Measurements from ENCODE around the gene OR10G8. TPM values are rescaled to one million over a fixed set of nuclear protein-coding genes. Genes with fewer than 3 reads are reported as not detected.

OR10G8 gene
- total RNA-seq, 1 experiment from 2014 or later, result not detected

GRCh38 chr11:123979311-123979710 is 47.3 kb upstream of the OR10G8 start:
- no peaks in the 10 kb centered on the region for H3K9me3 ChIP-seq (ENCODE audit: control insufficient read depth, low read depth, low read length)
- H3K4me1 Mint-ChIP-seq, result peaks cover 14 to 15% of the 10 kb centered on the region in 2 experiments
- no peaks in the 10 kb centered on the region; the same call in 1 of the 2 replicates for H3K27me3 Mint-ChIP-seq (ENCODE audit: low read depth)

More at GRCh38 chr11:123979311-123979710, 47.3 kb upstream of the OR10G8 start:
- Mint-ChIP-seq H3K9me3 (peaks cover 14% of the 10 kb centered on the region in 2 experiments), H3K27ac (no peak overlapping the region), H3K4me3 (no peak overlapping the region), H3K36me3 (ENCODE audit: insufficient read depth in 1 of 3, low read depth in 3 of 3) (peaks cover 5 to 16% (median 7%) of the 10 kb centered on the region in 3 experiments; a peak in 6 of 7 replicates)
- Histone ChIP-seq H3K4ac (ENCODE audit: low read depth, low read length) (no peak overlapping the region), H4K91ac (ENCODE audit: insufficient read length, low read depth, low read length) (no peak overlapping the region), H4K5ac (ENCODE audit: insufficient read length, low read depth, low read length) (no peak overlapping the region), H3K79me1 (ENCODE audit: insufficient read depth, low read depth, low read length, poor library complexity, severe bottlenecking) (no peaks in the 10 kb centered on the region), H2AK5ac (ENCODE audit: insufficient read length, low read length) (no peak overlapping the region), H4K8ac (replicated peaks; ENCODE audit: insufficient read length, low read depth, low read length) (no peak overlapping the region), H3K79me2 (ENCODE audit: insufficient read depth, low read length) (no peaks in the 10 kb centered on the region), H3K14ac (ENCODE audit: insufficient read depth, low read length) (no peak overlapping the region), H3K23ac (ENCODE audit: insufficient read length, low read depth, low read length) (no peak overlapping the region), H3K23me2 (ENCODE audit: insufficient read length, low read depth, low read length, poor library complexity, severe bottlenecking) (no peaks in the 10 kb centered on the region), H3K27me3 (ENCODE audit: insufficient read depth, low read length) (no peaks in the 10 kb centered on the region), H2BK120ac (ENCODE audit: low read depth, low read length, poor library complexity, severe bottlenecking) (no peak overlapping the region), H4K20me1 (ENCODE audit: control insufficient read depth, insufficient read depth, insufficient read length) (no peaks in the 10 kb centered on the region), H3K4me1 (ENCODE audit: insufficient read depth, low read length) (no peaks in the 10 kb centered on the region), H2BK5ac (ENCODE audit: insufficient read length, low read length) (no peak overlapping the region), H3K27ac (ENCODE audit: insufficient read length, low read depth, low read length) (no peak overlapping the region), H3K4me2 (ENCODE audit: insufficient read depth, insufficient read length, low read length) (no peak overlapping the region), H3K18ac (ENCODE audit: insufficient read length, low read depth, low read length) (no peak overlapping the region), H2BK12ac (ENCODE audit: insufficient read length, low read depth, low read length) (no peak overlapping the region), H3K56ac (ENCODE audit: insufficient read length, low read depth, low read length) (no peak overlapping the region), H2BK20ac (ENCODE audit: low read depth, low read length, poor library complexity, severe bottlenecking) (no peak overlapping the region), H3T11ph (ENCODE audit: low read length) (no peak overlapping the region), H2AFZ (ENCODE audit: low read length) (no peak overlapping the region), H3K9ac (ENCODE audit: extremely low read depth, insufficient read length, low read length) (no peak overlapping the region), H2BK15ac (ENCODE audit: low read depth, low read length) (no peak overlapping the region)
- TF ChIP-seq CTCF (conservative IDR thresholded peaks at IDR 0.05), result no peak
- no peak for DNase-seq
- no CpG with 5 or more reads among the region's 5 CpGs for WGBS (ENCODE audit: extremely low coverage, insufficient read length, low lambda C conversion rate)
